ENCODE results near the gene KRT37.

Gene KRT37

GRCh38 chr17:41440531-41441033, 16.2 kb upstream of the KRT37 start, which contains the start of gene KRT38:
KRT38 (minus strand) TSS chr17:41440983; CDS start chr17:41440921, 62 bp downstream.
- H3K4ac ChIP-seq (ENCODE audit: low read depth, low read length) = no peak within 1 kb of the TSS
- no CpG with 5 or more reads among the region's 10 CpGs for WGBS (ENCODE audit: extremely low coverage, insufficient coverage, insufficient read length)
- H3K14ac ChIP-seq (ENCODE audit: low read length) = no peak within 1 kb of the TSS
- H3K18ac ChIP-seq (ENCODE audit: low read length) = no peak within 1 kb of the TSS
- H3K79me2 ChIP-seq (ENCODE audit: control insufficient read depth, insufficient read depth, low read length, poor library complexity) = no peaks in the 10 kb centered on the region
- H2BK12ac ChIP-seq (ENCODE audit: low read length) = no peak within 1 kb of the TSS
- H3K79me1 ChIP-seq (ENCODE audit: low read length) = no peaks in the 10 kb centered on the region
- H3K23ac ChIP-seq (ENCODE audit: low read length) = no peak within 1 kb of the TSS
- no peak within 1 kb of the TSS for H3K27ac ChIP-seq (ENCODE audit: low read depth, low read length)
- H4K91ac ChIP-seq (ENCODE audit: low read depth, low read length) = no peak within 1 kb of the TSS
- no peak within 1 kb of the TSS for H2BK120ac ChIP-seq (ENCODE audit: insufficient read depth, low read length, poor library complexity)
- peaks cover 8% of the 10 kb centered on the region for H3K9me3 ChIP-seq (ENCODE audit: insufficient read depth, low read depth, low read length)
- H3K27me3 ChIP-seq (ENCODE audit: insufficient read depth, low read length) = no peaks in the 10 kb centered on the region
- H2AFZ ChIP-seq (ENCODE audit: insufficient read depth, low read length, poor library complexity) = no peak within 1 kb of the TSS
- no peak within 1 kb of the TSS for H4K8ac ChIP-seq (ENCODE audit: low read depth, low read length)
- H3K36me3 ChIP-seq (ENCODE audit: control insufficient read depth in 1 of 2, insufficient read depth in 2 of 2, low read length in 2 of 2) = no peaks in the 10 kb centered on the region
- no peak within 1 kb of the TSS for H2BK5ac ChIP-seq (ENCODE audit: low read depth, low read length, poor library complexity)
- H2AK5ac ChIP-seq (ENCODE audit: low read length) = no peak within 1 kb of the TSS
- no peak within 1 kb of the TSS for H3K9ac ChIP-seq (ENCODE audit: low read length)
- DNase-seq = no peak
- no peak within 1 kb of the TSS for H3K4me3 ChIP-seq (ENCODE audit: low read depth, low read length)
- no peaks in the 10 kb centered on the region for H3K4me1 ChIP-seq (ENCODE audit: control insufficient read depth in 1 of 2, insufficient read depth in 2 of 2, low read length in 2 of 2)
- H4K12ac ChIP-seq (ENCODE audit: low read depth, low read length) = no peak within 1 kb of the TSS
- H3K4me2 ChIP-seq (ENCODE audit: low read length) = no peak within 1 kb of the TSS

- Histone ChIP-seq H3K23ac (ENCODE audit: low read length) (no peak overlapping the region), H3K4me3 (ENCODE audit: low read depth, low read length) (no peak overlapping the region), H2AFZ (ENCODE audit: insufficient read depth, low read length, poor library complexity) (no peak overlapping the region), H4K12ac (ENCODE audit: low read depth, low read length) (no peak overlapping the region), H2BK5ac (ENCODE audit: low read depth, low read length, poor library complexity) (no peak overlapping the region), H2BK12ac (ENCODE audit: low read length) (no peak overlapping the region), H3K4me2 (ENCODE audit: low read length) (no peak overlapping the region), H2BK120ac (ENCODE audit: insufficient read depth, low read length, poor library complexity) (no peak overlapping the region), H3K27me3 (ENCODE audit: insufficient read depth, low read length) (no peaks in the 10 kb centered on the region), H3K79me1 (ENCODE audit: low read length) (no peaks in the 10 kb centered on the region), H4K8ac (ENCODE audit: low read depth, low read length) (no peak overlapping the region), H3K4me1 (ENCODE audit: control insufficient read depth in 1 of 2, insufficient read depth in 2 of 2, low read length in 2 of 2) (no peaks in the 10 kb centered on the region), H4K91ac (ENCODE audit: low read depth, low read length) (no peak overlapping the region), H3K14ac (ENCODE audit: low read length) (no peak overlapping the region), H3K9me3 (ENCODE audit: insufficient read depth, low read depth, low read length) (peaks cover 8% of the 10 kb centered on the region), H3K18ac (ENCODE audit: low read length) (no peak overlapping the region), H3K4ac (ENCODE audit: low read depth, low read length) (no peak overlapping the region), H3K79me2 (ENCODE audit: control insufficient read depth, insufficient read depth, low read length, poor library complexity) (no peaks in the 10 kb centered on the region), H3K27ac (ENCODE audit: low read depth, low read length) (no peak overlapping the region), H3K36me3 (ENCODE audit: control insufficient read depth in 1 of 2, insufficient read depth in 2 of 2, low read length in 2 of 2) (no peaks in the 10 kb centered on the region), H3K9ac (ENCODE audit: low read length) (no peak overlapping the region), H2AK5ac (ENCODE audit: low read length) (no peak overlapping the region)
- WGBS (ENCODE audit: extremely low coverage, insufficient coverage, insufficient read length) = no CpG with 5 or more reads among the region's 5 CpGs
- peak in 1 of 2 donors; percentile 82 for DNase-seq
These were observed 15.0 kb upstream of the KRT37 start for GRCh38 chr17:41439375-41439774.

DNA sequence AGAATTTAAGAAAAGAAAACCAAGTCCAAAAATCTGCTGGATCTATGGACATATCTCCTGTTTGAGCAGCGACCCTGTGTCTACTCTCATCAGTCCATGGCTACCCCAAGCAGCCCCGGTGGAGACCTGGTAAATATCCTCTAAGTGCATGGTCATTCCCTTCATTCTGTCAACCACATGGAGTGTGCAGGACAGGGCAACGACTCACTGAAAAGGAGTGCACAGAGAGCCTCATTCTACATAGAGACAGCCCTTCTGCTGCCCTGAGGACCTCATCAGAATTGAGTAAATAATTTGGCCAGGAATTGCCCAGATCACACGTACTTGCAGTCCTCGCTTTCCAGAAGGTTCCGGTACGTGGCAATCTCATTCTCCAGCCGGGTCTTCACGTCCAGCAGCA, 13.4 kb upstream of the KRT37 start:
- H2AFZ ChIP-seq (ENCODE audit: insufficient read depth, low read length, poor library complexity) = no peak overlapping the region
- H3K36me3 ChIP-seq (ENCODE audit: control insufficient read depth in 1 of 2, insufficient read depth in 2 of 2, low read length in 2 of 2) = no peaks in the 10 kb centered on the region
- WGBS (ENCODE audit: extremely low coverage, insufficient coverage, insufficient read length) = no CpG with 5 or more reads among the region's 9 CpGs
- no peak overlapping the region for H3K27ac ChIP-seq (ENCODE audit: low read depth, low read length)
- no peaks in the 10 kb centered on the region for H3K79me2 ChIP-seq (ENCODE audit: control insufficient read depth, insufficient read depth, low read length, poor library complexity)
- H3K27me3 ChIP-seq (ENCODE audit: insufficient read depth, low read length) = no peaks in the 10 kb centered on the region
- no peak overlapping the region for H2BK5ac ChIP-seq (ENCODE audit: low read depth, low read length, poor library complexity)
- no peak overlapping the region for H3K18ac ChIP-seq (ENCODE audit: low read length)
- H2BK12ac ChIP-seq (ENCODE audit: low read length) = no peak overlapping the region
- peaks cover 6% of the 10 kb centered on the region for H3K9me3 ChIP-seq (ENCODE audit: insufficient read depth, low read depth, low read length)
- H4K8ac ChIP-seq (ENCODE audit: low read depth, low read length) = no peak overlapping the region
- H2AK5ac ChIP-seq (ENCODE audit: low read length) = no peak overlapping the region
- H3K23ac ChIP-seq (ENCODE audit: low read length) = no peak overlapping the region
- no peak for DNase-seq
- no peak overlapping the region for H3K4ac ChIP-seq (ENCODE audit: low read depth, low read length)
- no peaks in the 10 kb centered on the region for H3K4me1 ChIP-seq (ENCODE audit: control insufficient read depth in 1 of 2, insufficient read depth in 2 of 2, low read length in 2 of 2)
- H3K14ac ChIP-seq (ENCODE audit: low read length) = no peak overlapping the region
- no peak overlapping the region for H4K12ac ChIP-seq (ENCODE audit: low read depth, low read length)
- no peak overlapping the region for H3K4me2 ChIP-seq (ENCODE audit: low read length)
- no peak overlapping the region for H4K91ac ChIP-seq (ENCODE audit: low read depth, low read length)
- no peaks in the 10 kb centered on the region for H3K79me1 ChIP-seq (ENCODE audit: low read length)
- H3K9ac ChIP-seq (ENCODE audit: low read length) = no peak overlapping the region
- no peak overlapping the region for H3K4me3 ChIP-seq (ENCODE audit: low read depth, low read length)
- no peak overlapping the region for H2BK120ac ChIP-seq (ENCODE audit: insufficient read depth, low read length, poor library complexity)

GRCh38 chr17:41437254-41437653, 12.9 kb upstream of the KRT37 start:
- H3K4me2 ChIP-seq (ENCODE audit: low read length) = no peak overlapping the region
- H3K14ac ChIP-seq (ENCODE audit: low read length) = no peak overlapping the region
- H3K9ac ChIP-seq (ENCODE audit: low read length) = no peak overlapping the region
- no peak overlapping the region for H3K18ac ChIP-seq (ENCODE audit: low read length)
- H3K23ac ChIP-seq (ENCODE audit: low read length) = no peak overlapping the region
- no peak overlapping the region for H3K4me3 ChIP-seq (ENCODE audit: low read depth, low read length)
- H2BK120ac ChIP-seq (ENCODE audit: insufficient read depth, low read length, poor library complexity) = no peak overlapping the region
- H2AFZ ChIP-seq (ENCODE audit: insufficient read depth, low read length, poor library complexity) = no peak overlapping the region
- no peaks in the 10 kb centered on the region for H3K27me3 ChIP-seq (ENCODE audit: insufficient read depth, low read length)
- H2BK12ac ChIP-seq (ENCODE audit: low read length) = no peak overlapping the region
- H3K4ac ChIP-seq (ENCODE audit: low read depth, low read length) = no peak overlapping the region
- H4K12ac ChIP-seq (ENCODE audit: low read depth, low read length) = no peak overlapping the region
- no peaks in the 10 kb centered on the region for H3K36me3 ChIP-seq (ENCODE audit: control insufficient read depth in 1 of 2, insufficient read depth in 2 of 2, low read length in 2 of 2)
- no peak overlapping the region for H3K27ac ChIP-seq (ENCODE audit: low read depth, low read length)
- no peak overlapping the region for H4K91ac ChIP-seq (ENCODE audit: low read depth, low read length)
- no peaks in the 10 kb centered on the region for H3K79me2 ChIP-seq (ENCODE audit: control insufficient read depth, insufficient read depth, low read length, poor library complexity)
- no peaks in the 10 kb centered on the region for H3K79me1 ChIP-seq (ENCODE audit: low read length)
- WGBS (ENCODE audit: extremely low coverage, insufficient coverage, insufficient read length) = no CpG with 5 or more reads among the region's 7 CpGs
- no peak overlapping the region for H4K8ac ChIP-seq (ENCODE audit: low read depth, low read length)
- DNase-seq = no peak
- H2BK5ac ChIP-seq (ENCODE audit: low read depth, low read length, poor library complexity) = no peak overlapping the region
- H3K9me3 ChIP-seq (ENCODE audit: insufficient read depth, low read depth, low read length) = peaks cover 6% of the 10 kb centered on the region
- no peak overlapping the region for H2AK5ac ChIP-seq (ENCODE audit: low read length)
- H3K4me1 ChIP-seq (ENCODE audit: control insufficient read depth in 1 of 2, insufficient read depth in 2 of 2, low read length in 2 of 2) = no peaks in the 10 kb centered on the region

Measured in trophoblast cell (in vitro differentiated cells and primary cell).